G401 (cell line): ENCODE measurements around the gene EN2. TPM values are rescaled to one million over a fixed set of nuclear protein-coding genes. Genes with fewer than 3 reads are reported as not detected.
"Not testable (repeated sequence)": the region's sequence is repeated elsewhere in the genome, so short reads cannot be mapped to it uniquely, and the experiment has no call there.

ENCODE experiments used
- DNase-seq: peaks from one replicate; pipeline ENCODE4 v3.0.0-alpha.2; 2015; ENCODE audit warnings: low spot score
- in situ Hi-C: cut with HindIII; loops from 2 replicates; pipeline ENCODE4 v1.10.0; 2016; ENCODE audit warnings: low sequenced_read_pairs, mixed read lengths
- total RNA-seq: library from RNA; depleted of rRNA; stranded (reverse); fragments of >200 nt; shearing (Covaris generic); gene quantifications from 2 replicates; pipeline ENCODE4 v1.2.3, GENCODE V29; 2014

The EN2 gene
- total RNA-seq, 1 experiment from 2014 or later = not detected

- no peak for DNase-seq
- in situ Hi-C loops = no loop called here
Measured at GRCh38 chr7:155424301-155425010, 33.5 kb upstream of the EN2 start.

GRCh38 chr7:155425011-155425340 is 33.0 kb upstream of the EN2 start:
- DNase-seq = no peak
- in situ Hi-C loops = no loop called here

GRCh38 chr7:155425887-155426286 is 32.0 kb upstream of the EN2 start:
- no peak for DNase-seq
- in situ Hi-C loops = no loop called here

DNA sequence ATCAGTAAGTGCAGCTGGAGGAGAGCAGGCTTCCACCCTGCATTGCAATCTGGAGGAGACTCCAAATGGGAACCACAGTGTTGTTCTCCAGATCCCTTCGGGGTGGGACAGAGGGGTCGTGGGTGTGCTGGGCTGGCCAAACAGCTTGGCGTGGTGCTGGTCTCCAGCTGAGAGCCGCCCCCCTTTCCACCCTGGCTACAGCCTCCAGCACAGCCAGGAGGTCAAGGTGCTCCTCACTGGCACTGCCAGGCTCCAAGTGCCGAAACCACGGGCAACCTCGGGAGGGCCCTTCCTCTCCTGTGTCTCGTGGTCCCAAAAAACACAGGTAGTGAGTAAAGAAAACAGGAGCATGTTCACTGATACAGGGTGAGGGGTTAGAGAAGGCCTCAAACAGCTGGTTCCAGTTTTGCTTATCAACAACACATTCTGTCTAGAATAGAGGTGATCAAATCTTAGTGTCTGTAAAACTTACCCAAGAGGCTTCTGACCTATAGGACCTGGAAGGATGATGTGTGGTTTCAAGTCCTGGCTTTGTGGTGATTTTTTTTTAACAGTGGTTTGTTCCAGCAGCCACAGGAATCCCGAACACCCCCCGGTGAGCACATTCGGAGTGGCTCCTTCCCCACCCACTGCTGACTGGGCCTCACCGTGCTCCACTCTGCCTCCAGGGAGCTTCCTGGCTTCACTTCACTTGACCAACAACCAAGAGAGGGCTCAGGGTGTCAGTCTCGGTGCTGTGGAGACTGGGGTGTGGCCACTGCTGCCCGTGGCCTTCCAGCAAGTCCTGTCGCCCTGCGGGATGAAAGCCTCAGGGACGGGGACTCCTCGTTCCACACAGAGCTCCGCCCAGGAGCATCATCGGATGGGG is 31.2 kb upstream of the EN2 start:
- in situ Hi-C loops = no loop called here
- DNase-seq = no peak

DNA sequence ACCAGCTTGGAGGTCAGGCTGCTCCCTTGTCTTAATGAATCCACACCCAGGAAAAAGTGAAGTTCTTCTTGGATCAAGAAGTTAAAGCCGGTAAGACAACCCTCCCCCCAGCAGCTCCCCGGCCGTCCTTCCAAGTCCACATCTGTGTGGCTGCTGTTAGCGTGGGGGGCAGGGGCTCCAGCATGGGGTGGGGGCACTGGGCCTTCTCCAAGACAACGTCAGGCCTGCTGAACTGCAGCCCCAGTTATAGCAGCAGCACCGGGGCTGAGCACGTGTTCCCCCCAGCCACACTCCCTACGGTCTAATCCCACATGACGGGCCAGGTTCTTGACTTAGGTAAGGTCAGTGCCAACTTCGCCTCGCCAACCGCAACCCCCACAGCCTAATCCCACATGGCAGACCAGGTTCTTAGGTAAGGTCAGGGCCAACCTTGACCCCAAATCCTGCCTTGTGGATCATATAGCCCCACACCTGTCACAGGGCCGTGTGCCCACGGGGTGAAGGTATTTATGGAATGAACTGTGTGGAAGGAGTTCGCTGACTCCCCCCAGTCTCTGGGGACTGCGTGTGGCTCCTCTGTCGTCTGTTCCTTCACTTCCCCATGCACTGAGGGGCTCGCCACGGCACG is 30.4 kb upstream of the EN2 start:
- in situ Hi-C loops = no loop called here
- no peak for DNase-seq

- in situ Hi-C loops = no loop called here
- no peak for DNase-seq
Measured at GRCh38 chr7:155428171-155428834, 29.6 kb upstream of the EN2 start.

GRCh38 chr7:155429651-155430050 is 28.3 kb upstream of the EN2 start:
- no peak for DNase-seq
- in situ Hi-C loops = no loop called here

DNA sequence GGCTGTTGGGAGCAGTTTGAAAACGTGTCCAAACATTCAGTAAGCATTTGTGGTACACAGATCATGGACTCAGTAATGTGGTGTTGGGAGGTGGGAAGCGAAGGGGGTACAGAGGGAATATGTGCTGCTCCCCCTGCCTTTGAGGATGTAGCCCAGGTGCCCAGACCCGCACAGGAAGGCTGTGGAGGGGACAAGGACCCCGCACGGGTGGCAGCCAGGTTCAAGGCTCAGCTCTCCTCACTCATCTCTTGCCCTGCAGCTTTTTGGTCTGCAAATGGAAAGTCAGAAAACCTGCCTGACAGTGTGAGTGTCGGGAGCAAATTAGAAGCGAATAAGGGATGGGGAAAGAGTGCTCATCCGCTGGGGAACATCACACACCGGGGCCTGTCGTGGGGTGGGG is 27.3 kb upstream of the EN2 start:
- in situ Hi-C loops = no loop called here
- DNase-seq = no peak

DNA sequence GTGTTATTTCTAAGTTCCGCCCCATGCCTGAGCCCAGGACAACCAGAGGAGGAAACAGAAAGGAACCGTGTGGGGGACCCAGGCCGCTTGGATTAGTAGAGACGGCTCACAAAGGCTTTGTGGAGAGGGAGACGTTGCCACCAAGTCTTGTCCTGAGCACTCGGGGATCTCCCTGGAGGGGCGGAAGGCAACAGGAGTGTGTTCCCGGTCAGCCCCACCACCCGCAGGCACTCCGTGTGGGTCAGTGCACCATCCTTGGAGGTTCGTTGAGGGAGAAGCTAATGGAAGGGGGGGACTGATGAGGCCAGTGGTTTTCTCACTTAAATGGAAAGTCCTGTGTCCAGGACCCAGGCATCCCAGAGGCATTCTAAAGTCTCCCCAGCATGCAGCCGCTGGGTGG is 26.7 kb upstream of the EN2 start:
- DNase-seq = no peak
- in situ Hi-C loops = no loop called here

DNA sequence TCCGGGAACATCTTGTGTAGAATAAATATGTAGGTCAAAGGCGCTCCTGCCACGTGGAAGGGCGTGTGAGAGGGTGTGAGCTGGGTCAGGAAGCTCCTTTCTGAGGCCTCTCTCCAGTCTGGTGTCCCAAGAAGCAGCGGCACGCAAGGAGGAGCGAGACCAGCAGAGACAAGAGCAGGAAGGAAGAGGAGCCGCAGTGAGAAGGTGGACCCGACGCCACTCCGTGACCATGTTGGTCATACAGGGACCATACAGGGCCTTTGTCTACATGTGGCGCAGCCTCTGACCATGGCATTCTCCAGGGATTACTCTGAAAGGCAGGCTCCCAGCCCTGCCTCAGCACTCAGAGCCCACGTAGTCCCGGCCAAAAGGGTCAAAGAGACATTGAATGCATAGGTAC is 26.2 kb upstream of the EN2 start:
- in situ Hi-C loops = no loop called here
- no peak for DNase-seq

GRCh38 chr7:155435110-155435509 is 22.8 kb upstream of the EN2 start:
- in situ Hi-C loops = no loop called here
- no peak for DNase-seq

GRCh38 chr7:155437836-155438235 is 20.1 kb upstream of the EN2 start:
- DNase-seq = no peak
- in situ Hi-C loops = no loop called here

DNA sequence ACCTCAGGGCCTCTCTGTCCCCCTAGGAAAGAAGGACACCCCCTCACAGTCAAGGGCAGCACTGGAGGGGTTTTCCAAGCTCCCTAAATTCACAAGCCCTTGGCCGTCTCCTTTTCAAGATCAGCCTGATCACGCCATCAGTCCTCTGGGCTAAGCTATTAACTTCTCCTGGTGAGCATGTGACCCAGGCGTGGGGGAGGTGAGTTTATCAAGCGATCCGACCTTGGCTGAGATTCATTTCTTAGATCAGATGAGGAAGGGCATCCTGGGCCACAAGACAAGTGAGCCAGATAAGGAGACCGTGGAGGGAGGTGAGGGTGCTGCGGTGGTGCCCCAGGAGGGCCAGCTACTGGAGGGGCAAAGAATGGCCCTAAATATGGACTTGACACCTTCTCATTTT is 19.2 kb upstream of the EN2 start:
- no peak for DNase-seq
- in situ Hi-C loops = no loop called here

GRCh38 chr7:155439311-155440017 is 18.5 kb upstream of the EN2 start:
- in situ Hi-C loops = no loop called here

GRCh38 chr7:155440018-155440410 is 17.9 kb upstream of the EN2 start:
- in situ Hi-C loops = no loop called here
- no peak for DNase-seq

More at GRCh38 chr7:155439311-155440017, 18.5 kb upstream of the EN2 start:
- no peak for DNase-seq

- no peak for DNase-seq
- in situ Hi-C loops = no loop called here
Measured at GRCh38 chr7:155441856-155442255, 16.1 kb upstream of the EN2 start.

GRCh38 chr7:155444746-155445145 is 13.2 kb upstream of the EN2 start:
- DNase-seq = no peak
- in situ Hi-C loops = no loop called here

DNA sequence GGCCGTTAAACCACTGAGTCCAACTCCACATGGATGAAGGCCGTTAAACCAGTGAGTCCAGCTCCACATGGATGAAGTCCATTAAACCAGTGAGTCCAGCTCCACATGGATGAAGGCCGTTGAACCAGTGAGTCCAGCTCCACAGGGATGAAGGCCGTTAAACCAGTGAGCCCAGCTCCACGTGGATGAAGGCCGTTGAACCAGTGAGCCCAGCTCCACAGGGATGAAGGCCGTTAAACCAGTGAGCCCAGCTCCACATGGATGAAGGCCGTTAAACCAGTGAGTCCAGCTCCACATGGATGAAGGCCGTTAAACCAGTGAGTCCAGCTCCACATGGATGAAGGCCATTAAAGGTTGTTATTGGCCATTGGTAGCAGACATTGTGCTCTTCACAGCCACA is 12.3 kb upstream of the EN2 start:
- DNase-seq, in situ Hi-C loops: not testable (repeated sequence)

DNA sequence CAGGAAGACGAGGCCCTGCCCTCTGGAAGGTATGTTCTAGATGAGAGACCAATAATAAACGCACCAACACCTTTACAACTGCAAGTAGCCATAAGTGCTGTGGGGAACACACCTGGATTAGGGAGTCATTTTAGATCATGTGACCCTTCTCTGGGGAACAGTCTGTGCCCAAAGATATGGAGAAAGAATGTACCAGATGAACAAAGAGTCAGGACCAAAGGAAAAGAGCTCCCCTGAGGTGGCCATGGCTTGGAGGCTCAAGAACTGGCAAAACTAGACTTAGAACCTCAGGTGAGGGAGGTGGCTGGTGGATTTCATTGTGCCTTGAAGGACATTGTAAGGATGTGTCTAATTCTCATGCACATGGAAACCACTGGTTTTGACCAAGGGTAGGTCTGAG is 10.3 kb upstream of the EN2 start:
- in situ Hi-C loops = no loop called here
- no peak for DNase-seq
